ENCODE data around the gene ZC3H14.
"Not testable (repeated sequence)": the region's sequence is repeated elsewhere in the genome, so short reads cannot be mapped to it uniquely, and the experiment has no call there.

Gene ZC3H14, protein sequence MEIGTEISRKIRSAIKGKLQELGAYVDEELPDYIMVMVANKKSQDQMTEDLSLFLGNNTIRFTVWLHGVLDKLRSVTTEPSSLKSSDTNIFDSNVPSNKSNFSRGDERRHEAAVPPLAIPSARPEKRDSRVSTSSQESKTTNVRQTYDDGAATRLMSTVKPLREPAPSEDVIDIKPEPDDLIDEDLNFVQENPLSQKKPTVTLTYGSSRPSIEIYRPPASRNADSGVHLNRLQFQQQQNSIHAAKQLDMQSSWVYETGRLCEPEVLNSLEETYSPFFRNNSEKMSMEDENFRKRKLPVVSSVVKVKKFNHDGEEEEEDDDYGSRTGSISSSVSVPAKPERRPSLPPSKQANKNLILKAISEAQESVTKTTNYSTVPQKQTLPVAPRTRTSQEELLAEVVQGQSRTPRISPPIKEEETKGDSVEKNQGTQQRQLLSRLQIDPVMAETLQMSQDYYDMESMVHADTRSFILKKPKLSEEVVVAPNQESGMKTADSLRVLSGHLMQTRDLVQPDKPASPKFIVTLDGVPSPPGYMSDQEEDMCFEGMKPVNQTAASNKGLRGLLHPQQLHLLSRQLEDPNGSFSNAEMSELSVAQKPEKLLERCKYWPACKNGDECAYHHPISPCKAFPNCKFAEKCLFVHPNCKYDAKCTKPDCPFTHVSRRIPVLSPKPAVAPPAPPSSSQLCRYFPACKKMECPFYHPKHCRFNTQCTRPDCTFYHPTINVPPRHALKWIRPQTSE

DNA sequence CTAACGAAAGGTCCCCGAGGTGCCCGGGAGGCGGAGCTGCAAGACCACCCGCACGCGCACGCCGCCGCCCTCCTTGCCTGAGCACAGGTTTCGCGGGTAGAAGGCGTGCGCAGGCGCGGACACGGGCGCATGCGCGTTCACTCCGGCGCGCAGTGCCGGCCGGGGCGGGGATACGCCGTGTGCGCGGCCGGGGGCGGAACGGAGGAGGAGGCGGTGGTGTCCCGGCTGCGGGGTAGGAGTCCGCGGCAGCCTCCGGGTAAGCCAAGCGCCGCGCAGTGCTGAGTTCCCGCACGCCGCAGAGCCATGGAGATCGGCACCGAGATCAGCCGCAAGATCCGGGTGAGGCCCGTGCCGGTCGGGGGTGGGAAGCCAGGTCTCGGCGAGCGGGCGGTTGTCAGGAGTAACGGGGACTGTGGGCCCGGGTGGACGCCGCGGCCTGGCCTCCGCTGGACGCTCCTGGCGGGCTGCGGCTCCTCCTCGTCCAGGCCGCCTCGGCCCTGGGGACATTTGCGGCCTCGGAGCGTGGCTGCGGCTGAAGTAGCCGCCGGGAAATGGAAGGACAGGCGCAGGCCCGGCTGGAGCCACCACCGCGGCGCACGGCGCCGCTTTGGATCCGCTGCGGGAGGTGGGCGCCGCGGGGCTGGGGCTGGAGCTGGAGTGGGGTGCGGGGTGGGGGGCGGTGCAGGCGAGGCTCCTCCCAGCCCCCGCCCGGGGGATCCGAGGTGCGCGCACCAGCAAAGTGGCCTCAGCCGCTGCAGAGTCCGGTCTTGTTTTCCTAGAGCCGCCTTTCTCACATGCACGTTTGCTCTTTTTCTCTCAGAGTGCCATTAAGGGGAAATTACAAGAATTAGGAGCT is at the start of gene ZC3H14:
Gene ZC3H14 (plus strand): TSS at position 207 of the 856 bp plus-strand sequence. CDS start 97 bp downstream, at position 304.
- Mint-ChIP-seq H3K9me3 (peaks cover 2% of the 10 kb centered on the region in 2 donors), H3K4me3 (peak within 1 kb of the TSS; percentile 93 to 95), H3K4me1 (peaks cover 15 to 27% of the 10 kb centered on the region in 2 donors), H3K36me3 (peaks cover 9 to 10% of the 10 kb centered on the region in 2 donors), H3K27ac (peak within 1 kb of the TSS; percentile 98), H3K27me3 (peaks cover 13 to 17% of the 10 kb centered on the region in 2 donors)
- peak; percentile 85 for DNase-seq
- ATAC-seq (replicated peaks): peak; percentile 96 to 97

DNA sequence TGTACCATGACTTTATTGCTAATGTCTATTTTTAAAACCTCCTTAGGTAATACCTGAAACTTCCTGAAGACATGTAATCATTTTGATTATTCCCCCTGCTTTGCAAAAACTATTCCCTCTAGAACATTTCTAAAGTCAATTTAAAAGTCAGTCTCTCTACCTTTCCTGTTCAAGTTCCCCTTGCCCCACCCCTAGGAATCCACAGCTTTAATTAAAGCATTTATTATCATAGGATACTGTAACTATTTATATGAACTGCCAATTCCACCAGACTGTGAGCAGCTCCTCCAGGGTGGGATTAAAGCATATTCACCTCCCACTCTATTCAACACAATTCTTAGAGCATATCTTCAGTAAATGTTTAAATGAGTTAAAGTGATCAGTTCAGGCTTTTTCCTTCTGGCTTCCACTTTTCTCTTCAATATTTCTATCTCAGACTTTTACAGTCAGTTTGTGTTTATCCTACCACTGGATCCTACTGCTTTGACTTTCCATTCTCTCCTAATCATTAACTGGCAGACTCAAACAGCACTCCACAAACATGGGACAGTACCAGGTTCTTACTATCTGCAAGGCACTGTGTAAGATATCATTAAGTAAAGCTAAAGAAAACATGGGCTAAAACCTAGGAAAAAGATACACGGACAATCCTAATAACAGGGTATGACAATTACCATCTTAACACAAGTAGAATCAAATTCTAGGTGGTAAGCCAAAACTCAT is 47.2 kb upstream of the ZC3H14 start:
- H3K27me3 Mint-ChIP-seq: peaks cover 15 to 18% of the 10 kb centered on the region in 2 donors
- DNase-seq (no peak), ATAC-seq (replicated peaks) (no peak)
- H3K4me3 Mint-ChIP-seq: no peak overlapping the region
- no peaks in the 10 kb centered on the region for H3K36me3 Mint-ChIP-seq
- H3K9me3 Mint-ChIP-seq: no peaks in the 10 kb centered on the region
- H3K27ac Mint-ChIP-seq: no peak overlapping the region
- H3K4me1 Mint-ChIP-seq: no peaks in the 10 kb centered on the region

DNA sequence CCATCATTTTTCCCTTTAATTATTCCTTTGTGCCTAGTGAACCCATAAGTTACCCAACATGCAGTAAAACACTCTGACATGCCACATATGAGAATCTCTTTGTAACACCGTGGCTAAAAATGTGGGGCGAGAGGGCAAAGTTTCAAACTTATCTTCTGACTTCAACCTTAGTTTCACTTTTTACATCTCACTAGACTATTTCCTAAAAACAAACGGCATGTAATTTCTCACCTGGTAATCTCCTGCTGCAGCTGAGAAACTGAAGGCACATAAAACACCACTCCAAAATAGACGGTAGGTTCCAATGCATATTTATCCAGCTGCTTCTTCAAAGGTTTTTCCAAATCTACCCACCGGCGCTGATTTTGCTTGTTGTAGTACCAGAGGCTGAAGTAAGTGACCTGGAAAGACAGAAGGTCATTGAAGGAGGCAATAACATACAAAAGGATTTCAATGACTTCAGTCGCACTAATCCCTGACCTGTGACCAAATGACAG is 45.9 kb upstream of the ZC3H14 start:
- no peaks in the 10 kb centered on the region for H3K36me3 Mint-ChIP-seq
- no peaks in the 10 kb centered on the region for H3K4me1 Mint-ChIP-seq

DNA sequence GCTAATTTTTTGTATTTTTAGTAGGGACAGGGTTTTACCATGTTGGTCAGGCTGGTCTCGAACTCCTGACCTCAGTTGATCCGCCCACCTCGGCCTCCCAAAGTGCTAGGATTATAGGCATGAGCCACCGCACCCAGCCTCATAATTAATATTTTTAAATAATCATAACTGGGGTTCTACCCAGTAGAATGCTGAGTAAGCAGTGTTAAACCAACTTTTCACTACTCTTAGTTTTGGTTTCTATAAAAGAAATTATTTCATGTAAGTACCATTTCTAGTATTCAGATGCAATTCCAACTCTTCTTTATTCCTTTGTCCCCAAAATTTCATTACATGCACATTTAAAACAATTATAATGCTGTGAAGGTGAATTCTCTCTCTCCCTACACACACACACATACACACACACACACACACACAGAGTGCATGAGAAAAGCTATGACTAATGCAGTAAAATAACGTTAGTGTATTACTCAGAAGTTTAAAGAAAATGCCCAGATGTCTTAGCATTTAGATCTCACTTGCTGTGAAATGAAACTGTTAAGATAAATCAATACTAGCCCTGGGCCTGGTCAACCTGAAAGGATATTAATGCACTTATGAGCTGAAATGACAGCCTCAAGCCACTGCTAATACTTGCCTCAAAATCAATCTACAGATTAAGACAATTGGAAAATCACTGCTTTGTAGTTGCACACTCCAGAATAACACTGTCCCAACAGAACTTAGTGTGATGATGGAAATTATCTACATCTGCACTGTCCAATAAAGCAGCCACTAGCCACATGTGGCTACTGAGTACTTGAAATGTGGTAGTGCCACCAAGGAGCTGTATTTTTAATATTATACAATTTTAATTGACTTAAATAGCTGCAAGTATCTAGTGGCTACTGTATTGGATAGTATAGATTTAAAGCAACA is 44.0 kb upstream of the ZC3H14 start:
- Mint-ChIP-seq H3K4me1 (no peaks in the 10 kb centered on the region), H3K9me3 (peaks cover 0 to 2% of the 10 kb centered on the region in 2 donors), H3K27me3 (peaks cover 23 to 34% of the 10 kb centered on the region in 2 donors), H3K4me3 (no peak overlapping the region), H3K27ac (no peak overlapping the region), H3K36me3 (no peaks in the 10 kb centered on the region)
- ATAC-seq (replicated peaks) (no peak), DNase-seq (no peak)

More for the DNA sequence above, 45.9 kb upstream of the ZC3H14 start:
- H3K27me3 Mint-ChIP-seq: peaks cover 15 to 21% of the 10 kb centered on the region in 2 donors
- H3K9me3 Mint-ChIP-seq: no peaks in the 10 kb centered on the region
- H3K27ac Mint-ChIP-seq: no peak overlapping the region
- no peak overlapping the region for H3K4me3 Mint-ChIP-seq
- DNase-seq (no peak), ATAC-seq (replicated peaks) (no peak)

DNA sequence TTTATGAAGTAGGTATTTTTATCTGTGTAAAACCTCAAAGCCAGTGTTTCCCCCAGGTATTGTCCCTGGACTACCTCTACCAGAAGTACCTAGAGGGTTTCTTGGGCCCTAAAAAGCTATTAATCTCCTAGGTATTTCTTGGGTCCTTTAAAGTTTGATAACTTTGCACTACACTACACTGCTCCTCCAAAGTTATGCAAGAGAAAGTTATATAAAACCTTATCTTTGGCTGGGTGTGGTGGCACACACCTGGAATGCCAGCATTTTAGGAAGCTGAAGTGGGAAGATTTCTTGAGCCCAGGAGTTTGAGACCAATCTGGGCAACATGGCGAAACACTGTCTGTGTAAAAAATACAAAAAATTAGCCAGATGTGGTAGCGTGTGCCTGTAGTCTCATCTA is 42.9 kb upstream of the ZC3H14 start:
- H3K9me3 Mint-ChIP-seq: peaks cover 0 to 2% of the 10 kb centered on the region in 2 donors
- ATAC-seq (replicated peaks): no peak
- peaks cover 20 to 31% of the 10 kb centered on the region in 2 donors for H3K27me3 Mint-ChIP-seq
- no peak overlapping the region for H3K4me3 Mint-ChIP-seq
- no peaks in the 10 kb centered on the region for H3K36me3 Mint-ChIP-seq
- H3K27ac Mint-ChIP-seq: no peak overlapping the region
- no peak for DNase-seq
- H3K4me1 Mint-ChIP-seq: no peaks in the 10 kb centered on the region

DNA sequence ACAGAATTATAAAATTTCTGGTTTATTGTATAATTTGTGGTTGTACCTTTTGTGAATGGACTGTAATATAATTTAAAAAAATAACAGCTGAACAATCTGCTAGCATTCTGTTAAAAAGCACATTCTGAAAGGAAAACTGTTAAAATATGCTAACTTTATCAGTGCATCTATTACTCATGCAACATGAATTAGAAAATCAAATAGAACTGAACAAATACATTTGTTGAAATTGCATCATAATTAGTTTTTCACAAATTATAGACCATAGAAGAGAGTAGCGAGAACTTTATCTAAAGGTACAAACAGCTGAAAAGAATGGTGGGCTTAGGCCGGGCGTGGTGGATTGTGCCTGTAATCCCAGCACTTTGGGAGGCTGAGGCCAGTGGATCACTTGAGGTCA is 41.0 kb upstream of the ZC3H14 start:
- no peak for DNase-seq
- no peaks in the 10 kb centered on the region for H3K36me3 Mint-ChIP-seq
- no peak overlapping the region for H3K27ac Mint-ChIP-seq
- H3K9me3 Mint-ChIP-seq: peaks cover 0 to 4% of the 10 kb centered on the region in 2 donors
- no peaks in the 10 kb centered on the region for H3K4me1 Mint-ChIP-seq
- ATAC-seq (replicated peaks): no peak
- H3K4me3 Mint-ChIP-seq: no peak overlapping the region
- H3K27me3 Mint-ChIP-seq: peaks cover 21 to 34% of the 10 kb centered on the region in 2 donors

DNA sequence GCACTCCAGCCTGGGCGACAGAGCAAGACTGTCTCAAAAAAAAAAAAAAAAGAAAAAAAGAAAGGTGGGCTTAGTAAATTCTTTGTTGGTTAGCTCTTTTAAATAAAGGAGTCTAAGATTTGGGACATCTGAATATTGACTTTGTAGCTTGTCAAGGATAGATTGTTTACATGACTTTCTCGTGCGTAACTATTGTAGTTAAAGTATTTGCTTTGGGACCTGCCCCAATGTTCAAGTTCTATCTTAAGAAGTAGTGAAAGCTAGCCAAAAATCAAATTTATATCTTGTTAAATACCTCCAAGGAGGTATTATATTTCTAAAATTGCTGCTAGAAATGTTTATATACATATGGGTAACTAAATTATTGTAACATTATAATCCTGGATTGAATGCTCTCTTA is 40.4 kb upstream of the ZC3H14 start:
- Mint-ChIP-seq H3K4me3 (no peak overlapping the region), H3K4me1 (no peaks in the 10 kb centered on the region)
- DNase-seq: no peak

DNA sequence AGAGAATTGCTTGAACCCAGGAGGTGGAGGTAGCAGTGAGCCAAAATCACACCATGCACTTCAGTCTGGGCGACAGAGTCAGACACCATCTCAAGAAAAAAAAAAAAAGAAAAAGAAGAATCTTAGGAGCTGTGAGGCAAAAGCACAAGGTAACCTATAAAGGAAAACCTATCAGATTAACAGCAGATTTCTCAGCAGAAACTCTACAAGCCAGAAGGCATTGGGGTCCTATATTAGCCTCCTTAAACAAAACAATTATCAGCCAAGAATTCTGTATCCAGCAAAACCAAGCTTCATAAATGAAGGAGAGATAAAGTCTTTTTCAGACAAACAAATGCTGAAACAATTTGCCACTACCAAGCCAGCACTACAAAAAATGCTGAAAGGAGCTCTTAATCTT is 32.9 kb upstream of the ZC3H14 start:
- H3K36me3 Mint-ChIP-seq; H3K4me3 Mint-ChIP-seq; H3K4me1 Mint-ChIP-seq; ATAC-seq (replicated peaks); H3K27ac Mint-ChIP-seq; DNase-seq: not testable (repeated sequence)
- H3K27me3 Mint-ChIP-seq: peaks cover 45 to 57% of the 10 kb centered on the region in 2 donors
- H3K9me3 Mint-ChIP-seq: peaks cover 13 to 16% of the 10 kb centered on the region in 2 donors

More for the DNA sequence above, 40.4 kb upstream of the ZC3H14 start:
- H3K27me3 Mint-ChIP-seq: peaks cover 23 to 39% of the 10 kb centered on the region in 2 donors
- peaks cover 0 to 4% of the 10 kb centered on the region in 2 donors for H3K9me3 Mint-ChIP-seq
- H3K36me3 Mint-ChIP-seq: no peaks in the 10 kb centered on the region
- ATAC-seq (replicated peaks): no peak
- no peak overlapping the region for H3K27ac Mint-ChIP-seq

DNA sequence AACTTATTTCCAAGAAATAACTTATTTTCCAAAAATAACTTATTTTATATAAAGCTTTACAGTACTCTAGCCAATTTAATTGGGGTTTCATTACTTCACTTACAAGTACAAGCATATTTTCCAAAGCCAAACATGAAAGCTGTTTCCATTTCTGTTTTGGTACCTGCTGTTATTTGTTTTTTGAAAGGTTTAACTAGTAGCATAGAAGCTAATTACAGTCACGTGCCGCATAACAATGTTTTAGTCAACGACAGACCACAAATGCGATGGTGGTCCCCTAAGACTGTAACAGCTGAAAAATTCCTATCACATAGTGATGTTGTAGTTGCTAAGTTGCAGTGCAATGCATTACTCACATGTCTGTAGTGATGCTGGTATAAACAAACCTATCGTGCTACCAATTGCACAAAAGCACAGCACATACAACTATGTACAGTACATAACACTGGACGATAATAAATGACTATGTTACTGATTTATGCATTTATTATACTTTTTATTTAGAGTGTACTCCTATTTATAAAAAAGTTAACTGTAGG is 29.7 kb upstream of the ZC3H14 start:
- DNase-seq: no peak
- Mint-ChIP-seq H3K4me3 (no peak overlapping the region), H3K4me1 (peaks cover 3 to 9% of the 10 kb centered on the region in 2 donors), H3K27me3 (peaks cover 29 to 35% of the 10 kb centered on the region in 2 donors), H3K27ac (no peak overlapping the region), H3K9me3 (peaks cover 10 to 13% of the 10 kb centered on the region in 2 donors), H3K36me3 (peaks cover 0 to 4% of the 10 kb centered on the region in 2 donors)
- ATAC-seq (replicated peaks): no peak

DNA sequence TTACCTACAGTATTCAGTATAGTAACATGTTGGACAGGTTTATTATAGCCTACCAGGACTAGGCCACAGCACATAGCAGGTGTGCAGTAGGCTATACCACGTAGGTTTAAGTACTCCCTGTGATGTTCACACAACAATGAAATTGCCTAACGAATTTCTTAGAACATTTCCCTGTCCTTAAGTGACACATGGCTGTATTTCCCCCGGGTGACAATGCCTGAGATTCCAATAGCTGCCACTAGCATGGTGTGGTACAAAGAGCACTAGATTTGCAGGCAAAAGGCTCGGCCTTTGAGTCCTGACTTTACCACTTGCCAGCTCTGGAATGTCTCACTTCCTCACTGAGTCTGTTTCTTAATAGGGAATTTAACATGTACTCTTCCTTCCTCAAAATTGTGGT is 27.7 kb upstream of the ZC3H14 start:
- H3K27ac Mint-ChIP-seq: no peak overlapping the region

DNA sequence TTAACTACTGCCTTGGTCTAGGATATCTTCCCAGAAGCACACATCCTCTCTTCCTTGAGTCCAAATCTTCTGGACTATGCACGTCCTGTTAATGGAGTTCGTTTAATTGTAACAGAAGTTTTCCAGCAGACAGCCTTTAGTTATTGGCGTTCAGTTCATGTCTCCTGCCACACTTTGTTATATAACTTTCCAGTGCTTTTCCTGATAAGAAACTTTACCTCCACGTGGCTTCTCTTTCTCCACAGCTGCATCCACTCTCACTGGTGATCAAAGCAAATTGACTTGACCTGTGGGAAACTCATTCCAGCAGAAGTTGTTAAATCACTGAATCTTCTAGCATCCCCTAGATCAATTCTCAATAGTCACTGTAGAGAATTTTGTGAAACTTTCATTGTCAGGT is 27.0 kb upstream of the ZC3H14 start:
- H3K4me1 Mint-ChIP-seq: peaks cover 3 to 9% of the 10 kb centered on the region in 2 donors
- no peaks in the 10 kb centered on the region for H3K36me3 Mint-ChIP-seq
- H3K27me3 Mint-ChIP-seq: peaks cover 12 to 14% of the 10 kb centered on the region in 2 donors
- DNase-seq: no peak
- peaks cover 0 to under 1% of the 10 kb centered on the region in 2 donors for H3K9me3 Mint-ChIP-seq
- no peak overlapping the region for H3K4me3 Mint-ChIP-seq
- H3K27ac Mint-ChIP-seq: no peak overlapping the region
- no peak for ATAC-seq (replicated peaks)

More for the DNA sequence above, 27.7 kb upstream of the ZC3H14 start:
- Mint-ChIP-seq H3K36me3 (no peaks in the 10 kb centered on the region), H3K9me3 (peaks cover 5 to 7% of the 10 kb centered on the region in 2 donors), H3K4me3 (no peak overlapping the region), H3K27me3 (peaks cover 17 to 19% of the 10 kb centered on the region in 2 donors), H3K4me1 (peaks cover 3 to 9% of the 10 kb centered on the region in 2 donors)
- DNase-seq (no peak), ATAC-seq (replicated peaks) (peak; percentile 62 to 74)

DNA sequence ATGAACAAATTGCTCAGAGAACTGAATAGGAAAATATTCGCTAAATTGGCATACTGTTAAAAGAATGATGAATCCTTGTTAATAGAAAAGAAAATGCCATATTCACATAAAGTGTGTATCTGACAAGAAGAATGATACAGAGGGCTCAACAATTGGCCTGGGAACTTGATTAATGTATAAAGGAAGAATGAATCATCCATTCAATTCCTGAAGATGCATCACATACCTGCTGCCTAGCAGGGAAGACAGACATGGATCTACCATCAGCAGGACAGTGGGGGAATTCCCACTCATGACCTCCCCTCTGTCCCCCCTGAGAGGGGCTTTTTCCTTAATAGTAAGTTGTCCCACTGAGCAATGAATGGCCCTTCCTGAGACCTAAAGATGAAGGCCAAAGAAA is 21.5 kb upstream of the ZC3H14 start:
- Mint-ChIP-seq H3K27ac (no peak overlapping the region), H3K4me1 (no peaks in the 10 kb centered on the region), H3K36me3 (no peaks in the 10 kb centered on the region), H3K4me3 (no peak overlapping the region), H3K9me3 (no peaks in the 10 kb centered on the region), H3K27me3 (peaks cover 4 to 10% of the 10 kb centered on the region in 2 donors)
- DNase-seq (no peak), ATAC-seq (replicated peaks) (no peak)

Measured in stimulated activated naive B cell treated with anti-CD40 and anti-IgM and Interleukin-4, amounts not matched to agents 10 μg/mL and 1 μg/mL and 100 μg/mL, for 72 hours (primary cell).